GM12878 (cell line): Measurements from ENCODE around the gene DIAPH3. TPM values are rescaled to one million over a fixed set of nuclear protein-coding genes. Genes with fewer than 3 reads are reported as not detected.

Experiments
- ATAC-seq: fragments of 200-7000 bp; cut with Tn5 transposase; 3 replicates; pipeline ENCODE4 v1.9.1; 2020; ENCODE audit warnings: mild to moderate bottlenecking, moderate library complexity
- BruUV-seq: library from RNA; stranded (reverse); fragments of 400-500 nt; replicated peaks from 2 replicates; lab custom pipeline; 2021; lab: Mats Ljungman, UMichigan
- CTCF ChIA-PET: fragments of 300-600 bp; sonication (Branson Sonifier 250); formaldehyde crosslinking; extraction: SDS; loops from one replicate; lab custom pipeline; 2021; ENCODE audit warnings: inconsistent platforms; lab: Yijun Ruan, JAX
- POLR2A ChIA-PET: fragments of 350-600 bp; formaldehyde crosslinking; extraction: SDS; loops from one replicate; lab custom pipeline; 2021; ENCODE audit warnings: inconsistent platforms; lab: Charles Lee
- RAD21 ChIA-PET: fragments of 300-600 bp; sonication (Branson Sonifier 250); formaldehyde crosslinking; loops from one replicate; lab custom pipeline; 2023; ENCODE audit warnings: antibody characterized with exemption; ENCODE audit not compliant: unreplicated experiment; lab: Charles Lee
- SMC1A ChIA-PET: fragments of 300-600 bp; sonication (Branson Sonifier 250); formaldehyde crosslinking; loops from one replicate; lab custom pipeline; 2023; ENCODE audit not compliant: unreplicated experiment, uncharacterized antibody; lab: Charles Lee
- DNase-seq: peaks from one replicate; pipeline ENCODE4 v3.0.0-alpha.2; 2011; ENCODE audit warnings: low read depth, low spot score
- FAIRE-seq: peaks from 3 replicates; lab custom pipeline; 2011; peaks lifted over from hg19 to GRCh38; lab: Jason Lieb, UNC
- H2AFZ ChIP-seq: 2 replicates; pipeline ENCODE4 v1.6.0; 2011; ENCODE audit warnings: low read depth, low read length, control low read depth; ENCODE audit not compliant: control insufficient read depth
- H3K27ac ChIP-seq: 2 replicates; pipeline ENCODE4 v1.5.1; 2011; ENCODE audit warnings: control low read depth; ENCODE audit not compliant: control insufficient read depth, insufficient read depth
- H3K27me3 ChIP-seq, 2 experiments: replicated peaks in 1 of 2; 2 replicates each; pipeline versions ENCODE4 v1.6.0 to v1.6.1; 2011; ENCODE audit warnings: low read length in 1 of 2; ENCODE audit not compliant: control insufficient read depth in 2 of 2, insufficient read depth in 2 of 2
- H3K36me3 ChIP-seq, 2 experiments: 2 replicates each; pipeline ENCODE4 v1.5.1; 2011; ENCODE audit warnings: low read length in 1 of 2; ENCODE audit not compliant: control insufficient read depth in 2 of 2, insufficient read depth in 2 of 2
- H3K4me1 ChIP-seq: 2 replicates; pipeline ENCODE4 v1.6.1; 2011; ENCODE audit warnings: mild to moderate bottlenecking, low read length, moderate library complexity, mixed read lengths; ENCODE audit not compliant: control insufficient read depth, insufficient read depth
- H3K4me2 ChIP-seq: 2 replicates; pipeline ENCODE4 v1.6.0; 2011; ENCODE audit warnings: control low read depth; ENCODE audit not compliant: control insufficient read depth, insufficient read depth
- H3K4me3 ChIP-seq: fragments of 200-600 bp; sonication (generic); 2 replicates; pipeline ENCODE4 v1.5.1; 2016
- H3K79me2 ChIP-seq: 2 replicates; pipeline ENCODE4 v1.6.0; 2011; ENCODE audit warnings: low read length; ENCODE audit not compliant: control insufficient read depth, insufficient read depth
- H3K9ac ChIP-seq: 2 replicates; pipeline ENCODE4 v1.8.0; 2011; ENCODE audit warnings: low read length, control low read depth, mixed read lengths; ENCODE audit not compliant: control insufficient read depth, insufficient read depth
- H3K9me3 ChIP-seq: replicated peaks from 3 replicates; pipeline ENCODE4 v1.5.1; 2011; ENCODE audit warnings: mild to moderate bottlenecking, low read length; ENCODE audit not compliant: control insufficient read depth, insufficient read depth
- H4K20me1 ChIP-seq: 2 replicates; pipeline ENCODE4 v1.6.0; 2011; ENCODE audit not compliant: control insufficient read depth, insufficient read depth
- ATF7 ChIP-seq: fragments of 450-650 bp; IDR thresholded peaks from 2 replicates; pipeline ENCODE4 v1.6.1; 2016; ENCODE audit warnings: low read depth, mild to moderate bottlenecking
- BCLAF1 ChIP-seq: fragments of 450-650 bp; IDR thresholded peaks from 2 replicates; pipeline ENCODE4 v1.6.1; 2017; ENCODE audit warnings: antibody characterized with exemption, mild to moderate bottlenecking, moderate library complexity
- CBFB ChIP-seq: IDR thresholded peaks from 2 replicates; pipeline ENCODE4 v1.6.1; 2016; ENCODE audit warnings: antibody characterized with exemption, low read depth
- ELK1 ChIP-seq: IDR thresholded peaks from 2 replicates; pipeline ENCODE4 v1.6.1; 2012; ENCODE audit warnings: low read depth, low read length, improper control_type of control experiment
- NR2F1 ChIP-seq: fragments of 450-650 bp; conservative IDR thresholded peaks from 2 replicates; pipeline ENCODE4 v1.6.1; 2017; ENCODE audit warnings: mild to moderate bottlenecking
- SMAD1 ChIP-seq: fragments of 450-650 bp; IDR thresholded peaks from 2 replicates; pipeline ENCODE4 v1.6.1; 2018; ENCODE audit warnings: mild to moderate bottlenecking, low read depth; ENCODE audit not compliant: partially characterized antibody
- TARDBP ChIP-seq: IDR thresholded peaks from 2 replicates; pipeline ENCODE4 v1.6.1; 2016; ENCODE audit warnings: borderline replicate concordance
- TCF12 ChIP-seq: IDR thresholded peaks from 2 replicates; pipeline ENCODE4 v1.6.1; 2011; ENCODE audit warnings: low read depth, mild to moderate bottlenecking, low read length
- TCF3 ChIP-seq: IDR thresholded peaks from 2 replicates; pipeline ENCODE4 v1.6.1; 2012; ENCODE audit warnings: low read depth, mild to moderate bottlenecking, low read length, borderline replicate concordance; ENCODE audit not compliant: insufficient read depth
- USF1 ChIP-seq: IDR thresholded peaks from 2 replicates; pipeline ENCODE4 v1.6.1; 2011; ENCODE audit warnings: borderline replicate concordance, low read depth, mild to moderate bottlenecking, moderate library complexity, mixed read lengths, low read length; ENCODE audit not compliant: insufficient read depth; ENCODE audit errors: extremely low read length
- USF2 ChIP-seq: IDR thresholded peaks from 2 replicates; pipeline ENCODE4 v1.6.1; 2011; ENCODE audit warnings: low read depth, low read length, improper control_type of control experiment, borderline replicate concordance
- WGBS: methylation state at CpG from one replicate; pipeline ENCODE4 v1.1.6; 2016; ENCODE audit warnings: low lambda C conversion rate; ENCODE audit not compliant: insufficient replicate concordance, insufficient coverage; ENCODE audit errors: missing lambda C conversion rate; 5-methylcytosine and 5-hydroxymethylcytosine counted together
- in situ Hi-C: fragments of 300-500 bp; cut with MboI; formaldehyde crosslinking; loops from 9 replicates; pipeline ENCODE4 v1.14.3; 2018; ENCODE audit warnings: mixed read lengths
- intact Hi-C: fragments of 100-400 bp; cut with micrococcal nuclease; formaldehyde crosslinking; loops from one replicate; pipeline ENCODE4 v1.14.2; 2022; ENCODE audit not compliant: unreplicated experiment
- polyA plus RNA-seq, 11 experiments: library from polyadenylated mRNA; depleted of rRNA in 4 of 11; unstranded in 6 of 11; stranded (reverse) in 5 of 11; fragments of >200 nt; fragmentation: Nextera tagmentation in 4 of 11; fragmentation: Illumina TruSeq in 1 of 11; extraction: Ambion mirVana in 4 of 11; extraction: Trizol in 1 of 11; gene quantifications; 1 replicate in 1 of 11; 2 replicates in 10 of 11; pipeline versions ENCODE4 v1.2.1 to v1.2.3, GENCODE V29; 2011 to 2016; ENCODE audit warnings: inconsistent platforms in 2 of 11, missing spikeins in 2 of 11, low read depth in 1 of 11
- total RNA-seq, 4 experiments: library from RNA; depleted of rRNA in 3 of 4; stranded (reverse); fragments of >200 nt in 3 of 4; fragmentation: Illumina TruSeq in 1 of 4; extraction: Trizol in 1 of 4; gene quantifications; 2 replicates each; pipeline versions ENCODE4 v1.2.1 to v1.2.3, GENCODE V29; 2013 to 2021

The DIAPH3 gene
- total and polyA plus RNA-seq, 10 of the 15 experiments (the other 5 are each of a cell fraction or from before 2014, with no cell fraction given) = 10.1 to 25.2 (median 15.4) TPM

- Histone ChIP-seq H3K27ac (no peak overlapping the region), H3K9ac (no peak overlapping the region)
- 58% methylated on average over 5 of the region's 5 CpGs for WGBS
- SMC1A ChIA-PET = no interaction called here
- ATAC-seq = no peak
- DNase-seq = no peak
- TF ChIP-seq NR2F1 (no peak), TARDBP (no peak), TCF3 (no peak), TCF12 (no peak), ATF7 (no peak), BCLAF1 (no peak), USF1 (no peak), CBFB (no peak), USF2 (no peak), SMAD1 (no peak), ELK1 (no peak)
- TF ChIP-seq, all 136 proteins: peak for 0
- Histone ChIP-seq H3K9me3 (no peaks in the 10 kb centered on the region), H3K4me2 (no peak overlapping the region), H3K36me3 (no peaks in the 10 kb centered on the region), H3K27me3 (no peaks in the 10 kb centered on the region), H3K79me2 (no peaks in the 10 kb centered on the region), H3K4me1 (no peaks in the 10 kb centered on the region), H2AFZ (no peak overlapping the region), H3K4me3 (no peak overlapping the region), H4K20me1 (no peaks in the 10 kb centered on the region)
- ChIA-PET CTCF (no interaction called here), RAD21 (no interaction called here), POLR2A (no interaction called here)
- in situ Hi-C loops = no loop called here
- intact Hi-C loops = loop anchor here (10.0 kb wide), 1 partner anchor 521 kb away; no protein-coding TSS in a partner anchor
- BruUV-seq = no TSS peak
- no peak for FAIRE-seq
Observed at GRCh38 chr13:60175571-60175970, 11.8 kb upstream of the DIAPH3 start.
